ENCODE results near the gene ADD1.
"Not testable (repeated sequence)": the region's sequence is repeated elsewhere in the genome, so short reads cannot be mapped to it uniquely, and the experiment has no call there.

Gene ADD1

GRCh38 chr4:2942532-2943363 is 99.1 kb downstream of the ADD1 start:
- DNase-seq (ENCODE audit: low read depth, low spot score), result no peak
- H3K4me3 ChIP-seq (ENCODE audit: low read depth, low read length), result no peak overlapping the region
- in situ Hi-C loops (cut with HindIII; ENCODE audit: low sequenced_read_pairs), result no loop called here
- TF ChIP-seq CTCF (IDR thresholded peaks at IDR 0.05; ENCODE audit: low read depth, low read length), result no peak

DNA sequence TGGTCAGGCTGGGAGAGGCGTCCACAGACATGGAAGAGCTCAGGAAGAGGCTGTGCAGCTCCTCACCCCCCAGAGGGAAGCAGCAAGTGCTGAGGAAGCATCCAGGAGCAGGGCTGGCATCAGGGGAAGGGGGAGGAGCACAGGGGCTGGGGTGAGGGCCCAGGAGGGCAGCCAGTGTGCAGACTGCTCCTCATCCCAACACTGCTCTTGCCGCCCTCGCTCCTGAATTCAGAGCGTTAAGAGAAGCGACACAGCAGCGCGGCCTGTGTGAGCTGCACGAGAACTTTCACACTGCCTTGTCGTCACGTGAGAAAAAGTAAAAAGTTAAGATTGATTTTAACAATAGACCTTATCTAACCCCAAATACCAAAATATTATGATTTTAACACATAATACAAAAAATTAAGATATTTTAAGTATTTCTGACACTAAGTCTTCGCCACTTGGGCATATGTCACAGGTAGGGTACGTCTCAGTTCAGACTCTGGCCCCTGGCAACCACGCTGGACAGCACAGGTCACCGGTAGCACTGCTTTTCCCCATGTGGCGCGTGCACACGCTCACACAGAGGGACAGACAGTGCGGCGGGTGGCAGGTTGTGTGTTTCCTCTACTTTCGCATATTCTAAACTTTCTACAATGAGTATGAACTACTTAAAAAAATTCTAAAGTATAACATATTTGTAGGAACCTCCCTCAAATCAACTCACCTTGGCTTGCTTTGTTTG is 99.9 kb downstream of the ADD1 start:
- no peak for DNase-seq (ENCODE audit: low read depth, low spot score)
- TF ChIP-seq CTCF (IDR thresholded peaks at IDR 0.05; ENCODE audit: low read depth, low read length), result no peak
- in situ Hi-C loops (cut with HindIII; ENCODE audit: low sequenced_read_pairs), result no loop called here

DNA sequence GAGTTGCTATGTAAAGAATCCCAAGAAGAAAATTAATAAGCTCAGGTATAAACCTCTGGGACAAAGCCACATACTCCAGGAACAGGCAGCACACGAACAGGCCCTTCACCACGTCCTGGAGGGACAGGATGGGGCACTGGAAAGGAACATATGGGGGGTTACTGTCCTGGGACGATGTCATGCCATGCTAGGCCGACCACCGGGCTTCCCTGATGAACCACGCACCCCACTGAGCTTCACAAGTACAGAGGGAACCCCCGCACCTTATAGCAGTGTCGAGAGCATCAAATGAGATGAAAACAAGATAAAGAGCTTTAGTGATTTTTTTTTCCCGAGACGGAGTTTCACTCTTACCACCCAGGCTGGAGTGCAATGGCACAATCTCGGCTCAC is 100.4 kb downstream of the ADD1 start:
- TF ChIP-seq CTCF (IDR thresholded peaks at IDR 0.05; ENCODE audit: low read depth, low read length), result no peak
- no peak for DNase-seq (ENCODE audit: low read depth, low spot score)
- no peak overlapping the region for H3K4me3 ChIP-seq (ENCODE audit: low read depth, low read length)
- in situ Hi-C loops (cut with HindIII; ENCODE audit: low sequenced_read_pairs), result no loop called here

More for the DNA sequence above, 99.9 kb downstream of the ADD1 start:
- no peak overlapping the region for H3K4me3 ChIP-seq (ENCODE audit: low read depth, low read length)

GRCh38 chr4:2944586-2945526 is 101.2 kb downstream of the ADD1 start:
- no peak for DNase-seq (ENCODE audit: low read depth, low spot score)
- no peak overlapping the region for H3K4me3 ChIP-seq (ENCODE audit: low read depth, low read length)
- no peak for TF ChIP-seq CTCF (IDR thresholded peaks at IDR 0.05; ENCODE audit: low read depth, low read length)
- in situ Hi-C loops (cut with HindIII; ENCODE audit: low sequenced_read_pairs), result no loop called here

DNA sequence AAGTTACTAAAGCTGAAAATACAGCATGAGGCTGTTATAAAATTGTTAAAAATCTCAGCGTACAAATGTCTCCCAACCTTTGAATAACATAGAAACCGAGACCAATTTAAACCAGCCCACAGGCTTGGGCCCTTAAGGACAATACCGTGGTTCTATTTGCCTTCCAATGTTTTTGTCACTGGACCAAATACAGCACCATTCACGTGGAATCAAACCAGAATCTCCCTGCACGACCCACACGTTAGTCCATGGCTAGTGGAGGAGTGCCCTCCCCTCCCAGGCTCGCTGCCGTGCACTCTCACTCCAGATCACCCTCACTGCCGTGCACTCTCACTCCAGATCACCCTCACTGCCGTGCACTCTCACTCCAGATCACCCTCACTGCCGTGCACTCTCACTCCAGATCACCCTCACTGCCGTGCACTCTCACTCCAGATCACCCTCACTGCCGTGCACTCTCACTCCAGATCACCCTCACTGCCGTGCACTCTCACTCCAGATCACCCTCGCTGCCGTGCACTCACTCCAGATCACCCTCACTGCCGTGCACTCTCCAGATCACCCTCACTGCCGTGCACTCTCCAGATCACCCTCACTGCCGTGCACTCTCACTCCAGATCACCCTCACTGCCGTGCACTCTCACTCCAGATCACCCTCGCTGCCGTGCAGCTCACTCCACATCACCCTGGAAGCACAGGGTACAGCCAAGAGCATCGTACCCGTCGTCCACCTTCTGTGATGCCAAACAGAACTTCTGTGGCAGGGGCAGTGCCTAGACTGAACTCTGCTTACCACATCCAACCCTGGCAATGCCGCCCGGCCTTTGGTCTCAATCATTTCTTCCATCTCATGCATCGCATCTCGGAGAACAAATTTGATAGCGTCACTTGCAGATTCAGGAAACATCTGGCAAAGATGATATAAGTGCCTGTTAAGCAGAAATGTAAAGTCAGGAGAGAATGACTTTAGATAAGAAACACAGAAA is 102.3 kb downstream of the ADD1 start:
- in situ Hi-C loops (cut with HindIII; ENCODE audit: low sequenced_read_pairs); DNase-seq (ENCODE audit: low read depth, low spot score); H3K4me3 ChIP-seq (ENCODE audit: low read depth, low read length): not testable (repeated sequence)

DNA sequence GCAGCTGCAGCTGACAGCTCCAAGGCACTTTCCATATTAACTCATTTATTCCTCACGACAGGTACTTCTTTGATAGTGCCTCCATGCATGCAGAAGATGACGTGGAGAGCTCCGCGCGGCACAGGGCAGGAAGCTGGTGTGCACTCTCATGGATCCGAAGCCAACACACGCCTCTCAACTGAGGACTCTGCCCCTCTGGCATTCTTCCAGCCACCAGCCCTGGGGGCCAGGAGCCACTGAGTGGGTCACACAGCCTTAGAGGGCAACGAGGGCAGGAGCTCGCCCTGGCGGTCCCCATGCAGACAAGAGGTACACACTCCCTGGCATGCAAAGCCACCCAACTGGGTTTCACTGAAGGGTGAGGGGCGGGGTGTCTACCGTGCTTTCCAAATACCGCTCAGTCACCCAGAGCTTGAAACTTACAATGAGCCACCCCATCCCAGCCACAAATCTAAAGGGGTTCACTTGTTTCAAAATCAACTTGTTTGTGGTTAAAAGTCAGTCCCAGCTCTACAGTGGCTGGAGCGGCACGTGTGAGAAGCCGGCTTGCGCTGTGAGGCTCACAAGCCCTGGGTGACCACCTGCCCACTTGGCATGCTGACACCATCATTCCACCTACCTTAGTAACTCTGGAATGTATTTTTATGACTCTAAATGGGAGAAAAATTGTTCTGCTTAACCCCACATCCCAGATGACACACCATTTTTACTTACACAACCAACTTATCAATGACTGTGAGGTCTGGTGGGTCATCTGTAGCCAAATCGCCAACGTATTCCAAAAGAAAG is 103.4 kb downstream of the ADD1 start:
- in situ Hi-C loops (cut with HindIII; ENCODE audit: low sequenced_read_pairs), result no loop called here
- H3K4me3 ChIP-seq (ENCODE audit: low read depth, low read length), result no peak overlapping the region
- TF ChIP-seq CTCF (IDR thresholded peaks at IDR 0.05; ENCODE audit: low read depth, low read length), result no peak

More for the DNA sequence above, 103.4 kb downstream of the ADD1 start:
- no peak for DNase-seq (ENCODE audit: low read depth, low spot score)

Measured in astrocyte of the spinal cord (primary cell).